NCI-H446 treated with DMSO at 0.1 percent for 48 hours (cell line): ENCODE results near the gene PEAK1.
A peak's percentile ranks its signal among the peaks of the same experiment; 100 is the strongest.

Source experiments
- DNase-seq: peaks from one replicate; lab custom pipeline; 2025; lab: John Stamatoyannopoulos, UW

PEAK1 gene, protein sequence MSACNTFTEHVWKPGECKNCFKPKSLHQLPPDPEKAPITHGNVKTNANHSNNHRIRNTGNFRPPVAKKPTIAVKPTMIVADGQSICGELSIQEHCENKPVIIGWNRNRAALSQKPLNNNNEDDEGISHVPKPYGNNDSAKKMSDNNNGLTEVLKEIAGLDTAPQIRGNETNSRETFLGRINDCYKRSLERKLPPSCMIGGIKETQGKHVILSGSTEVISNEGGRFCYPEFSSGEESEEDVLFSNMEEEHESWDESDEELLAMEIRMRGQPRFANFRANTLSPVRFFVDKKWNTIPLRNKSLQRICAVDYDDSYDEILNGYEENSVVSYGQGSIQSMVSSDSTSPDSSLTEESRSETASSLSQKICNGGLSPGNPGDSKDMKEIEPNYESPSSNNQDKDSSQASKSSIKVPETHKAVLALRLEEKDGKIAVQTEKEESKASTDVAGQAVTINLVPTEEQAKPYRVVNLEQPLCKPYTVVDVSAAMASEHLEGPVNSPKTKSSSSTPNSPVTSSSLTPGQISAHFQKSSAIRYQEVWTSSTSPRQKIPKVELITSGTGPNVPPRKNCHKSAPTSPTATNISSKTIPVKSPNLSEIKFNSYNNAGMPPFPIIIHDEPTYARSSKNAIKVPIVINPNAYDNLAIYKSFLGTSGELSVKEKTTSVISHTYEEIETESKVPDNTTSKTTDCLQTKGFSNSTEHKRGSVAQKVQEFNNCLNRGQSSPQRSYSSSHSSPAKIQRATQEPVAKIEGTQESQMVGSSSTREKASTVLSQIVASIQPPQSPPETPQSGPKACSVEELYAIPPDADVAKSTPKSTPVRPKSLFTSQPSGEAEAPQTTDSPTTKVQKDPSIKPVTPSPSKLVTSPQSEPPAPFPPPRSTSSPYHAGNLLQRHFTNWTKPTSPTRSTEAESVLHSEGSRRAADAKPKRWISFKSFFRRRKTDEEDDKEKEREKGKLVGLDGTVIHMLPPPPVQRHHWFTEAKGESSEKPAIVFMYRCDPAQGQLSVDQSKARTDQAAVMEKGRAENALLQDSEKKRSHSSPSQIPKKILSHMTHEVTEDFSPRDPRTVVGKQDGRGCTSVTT (N-terminal part only)

DNA sequence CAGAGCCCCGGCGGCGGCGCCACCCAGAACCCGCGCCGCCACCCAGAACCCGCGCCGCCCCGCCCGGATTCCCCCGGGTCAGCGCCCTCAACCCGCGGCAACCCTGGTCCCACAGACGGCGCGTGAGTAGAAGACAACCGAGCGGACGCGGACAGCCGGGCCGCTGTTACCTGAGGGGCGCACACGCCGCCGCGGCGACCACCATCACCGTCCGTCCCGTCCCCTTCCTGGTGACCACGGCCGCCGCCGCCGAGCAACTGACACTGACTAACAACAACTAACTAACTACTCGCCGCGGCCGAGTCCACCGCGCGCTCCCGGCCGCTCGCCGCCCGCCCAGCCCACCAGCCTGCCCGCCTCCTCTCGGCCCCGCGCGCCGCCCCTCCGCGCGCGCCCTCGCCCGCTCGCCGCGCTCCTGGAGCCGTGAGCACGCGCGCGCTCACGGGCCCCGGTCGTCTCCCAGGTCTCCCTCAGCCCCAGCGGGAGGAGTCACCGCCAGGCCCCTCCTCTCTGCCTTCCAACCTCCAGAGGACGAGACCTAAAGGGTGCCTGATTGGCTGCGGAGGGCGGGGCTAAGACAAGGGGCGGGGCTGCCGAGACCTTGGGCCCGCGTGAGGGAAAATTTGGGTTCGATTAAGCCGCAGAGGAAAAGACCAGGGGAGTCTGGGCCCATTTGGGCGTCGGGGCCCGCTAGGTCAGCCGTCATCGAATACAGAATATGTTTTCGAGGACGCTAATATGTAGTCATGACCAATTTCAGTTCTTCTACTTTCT, at the start of gene PEAK1:
PEAK1 (minus strand) TSS at position 269 of the 774 bp plus-strand sequence. CDS start 238,178 bp downstream, outside the sequence.
- peak; percentile 94 for DNase-seq

DNA sequence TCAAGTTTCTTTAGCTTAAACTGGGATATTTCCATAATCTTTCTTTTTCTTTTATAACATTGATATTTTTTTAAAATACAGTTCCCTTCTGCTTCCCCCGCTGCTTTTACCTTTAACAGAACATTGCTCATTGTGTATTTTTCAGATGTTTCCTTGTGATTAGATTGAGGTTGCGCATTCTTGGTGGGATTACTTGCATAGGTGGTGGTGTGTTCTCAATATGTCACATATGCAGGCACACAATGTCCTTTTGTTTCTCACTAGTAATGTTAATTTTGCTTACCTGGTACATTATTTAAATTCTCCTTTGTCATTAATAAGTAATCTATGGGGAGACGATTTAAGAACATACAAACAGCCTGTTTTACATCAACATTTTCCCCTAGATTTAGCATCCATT, 49.0 kb upstream of the PEAK1 start:
- DNase-seq, result no peak

DNA sequence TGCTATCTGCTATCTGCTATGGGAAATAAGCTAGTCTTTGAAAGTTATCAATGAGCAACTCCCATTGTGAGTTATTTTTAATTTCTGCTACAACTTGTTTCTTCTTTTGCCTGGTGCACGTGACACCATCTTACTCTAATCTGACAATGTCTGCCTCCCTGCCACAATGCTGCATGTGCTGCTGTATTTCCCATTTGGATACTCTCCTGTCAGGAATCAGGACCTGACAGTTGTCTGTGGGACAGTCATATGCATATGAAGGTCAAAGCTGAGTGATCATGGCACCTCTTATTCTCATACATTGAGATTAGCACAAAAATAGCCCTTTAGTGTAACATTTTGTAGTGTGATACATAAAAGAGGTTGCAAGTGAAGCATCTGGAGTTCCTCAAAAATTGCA, 46.6 kb upstream of the PEAK1 start:
- no peak for DNase-seq

DNA sequence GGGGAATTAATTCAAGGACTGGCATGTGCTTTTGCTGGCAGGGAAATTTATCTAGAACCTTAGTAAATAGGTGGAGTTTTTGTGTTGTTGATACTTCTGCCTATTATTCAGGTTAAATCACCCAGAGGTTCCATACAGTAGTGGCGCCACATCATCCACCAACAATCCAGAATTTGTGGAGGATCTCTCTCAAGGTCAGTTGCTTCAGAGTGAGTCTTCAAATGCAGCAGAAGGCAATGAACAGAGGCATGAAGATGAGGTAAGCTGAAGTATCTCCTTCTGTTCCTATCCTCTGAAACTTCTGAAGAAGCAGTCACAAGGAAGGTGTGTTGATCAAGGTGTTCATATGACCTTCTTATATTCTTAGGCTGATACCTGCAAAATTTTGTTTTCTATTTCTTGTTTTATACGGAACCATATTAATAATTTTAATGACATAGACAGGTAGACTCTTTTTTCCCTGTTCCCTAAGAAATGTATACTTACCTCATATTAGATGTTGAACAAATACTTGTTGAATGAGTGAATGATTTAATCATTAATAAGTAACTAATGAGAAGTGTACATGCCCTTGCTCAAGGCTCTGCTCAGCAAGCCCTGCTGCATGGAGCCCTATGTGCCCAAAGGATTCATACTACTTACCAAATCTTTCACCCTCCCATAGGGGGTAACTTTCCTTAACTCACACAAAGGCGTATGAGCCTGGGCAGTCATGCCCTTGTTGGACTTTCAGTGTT, 44.4 kb upstream of the PEAK1 start:
- DNase-seq, result no peak

DNA sequence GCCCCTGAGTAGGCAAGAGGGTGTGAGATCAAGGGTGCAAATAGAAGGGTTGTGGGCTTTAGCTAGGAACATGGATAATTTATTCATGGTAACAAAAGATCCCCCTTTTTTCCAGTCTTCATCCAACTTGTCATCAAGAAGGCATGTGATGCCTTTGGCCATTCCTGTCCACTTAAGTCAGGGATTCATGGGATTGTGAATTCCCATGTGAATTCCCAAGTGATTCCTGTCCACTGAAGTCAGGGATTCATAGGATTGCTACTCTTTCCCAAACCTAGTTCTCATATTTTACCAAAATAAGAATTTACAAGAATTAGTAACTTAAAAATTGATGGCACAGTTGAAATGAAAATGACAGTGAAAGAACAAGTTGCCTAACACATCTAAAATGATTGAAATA, 41.6 kb upstream of the PEAK1 start:
- no peak for DNase-seq

DNA sequence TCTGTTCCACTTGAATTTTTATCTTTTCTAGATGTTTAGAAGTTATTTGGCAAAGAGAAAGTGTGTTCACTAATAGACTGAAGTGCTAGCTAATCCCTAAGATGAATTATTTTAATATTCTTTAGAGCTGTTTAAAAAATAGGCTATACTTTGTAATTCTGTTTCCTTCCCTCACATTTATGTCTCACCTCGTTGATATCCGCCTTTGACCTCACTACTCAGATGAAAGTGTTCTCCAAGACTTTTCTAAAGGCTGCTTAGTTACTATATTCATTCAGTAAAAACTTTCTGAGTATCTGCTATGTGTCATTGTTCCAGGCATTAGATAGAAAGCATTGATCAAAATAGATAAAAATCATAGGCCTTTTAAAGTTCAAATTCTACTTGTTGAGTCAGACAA, 39.1 kb upstream of the PEAK1 start:
- no peak for DNase-seq

DNA sequence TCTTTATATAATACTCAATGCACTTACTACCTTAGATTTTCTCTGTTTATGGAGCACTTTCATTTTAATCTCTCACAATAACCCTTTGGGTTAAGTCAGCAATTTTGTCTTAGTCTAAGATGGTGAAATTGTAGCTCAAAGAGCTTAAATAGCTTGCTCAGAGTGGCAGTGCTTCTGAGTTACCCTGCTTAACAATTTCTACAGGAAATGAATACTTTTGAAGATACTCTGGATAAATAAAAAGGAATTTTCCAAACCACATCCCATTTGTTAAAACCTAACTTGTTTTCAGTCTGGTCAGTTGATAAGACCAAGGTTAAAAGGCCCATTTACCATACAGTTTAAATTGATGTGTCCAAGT, 38.0 kb upstream of the PEAK1 start:
- no peak for DNase-seq

DNA sequence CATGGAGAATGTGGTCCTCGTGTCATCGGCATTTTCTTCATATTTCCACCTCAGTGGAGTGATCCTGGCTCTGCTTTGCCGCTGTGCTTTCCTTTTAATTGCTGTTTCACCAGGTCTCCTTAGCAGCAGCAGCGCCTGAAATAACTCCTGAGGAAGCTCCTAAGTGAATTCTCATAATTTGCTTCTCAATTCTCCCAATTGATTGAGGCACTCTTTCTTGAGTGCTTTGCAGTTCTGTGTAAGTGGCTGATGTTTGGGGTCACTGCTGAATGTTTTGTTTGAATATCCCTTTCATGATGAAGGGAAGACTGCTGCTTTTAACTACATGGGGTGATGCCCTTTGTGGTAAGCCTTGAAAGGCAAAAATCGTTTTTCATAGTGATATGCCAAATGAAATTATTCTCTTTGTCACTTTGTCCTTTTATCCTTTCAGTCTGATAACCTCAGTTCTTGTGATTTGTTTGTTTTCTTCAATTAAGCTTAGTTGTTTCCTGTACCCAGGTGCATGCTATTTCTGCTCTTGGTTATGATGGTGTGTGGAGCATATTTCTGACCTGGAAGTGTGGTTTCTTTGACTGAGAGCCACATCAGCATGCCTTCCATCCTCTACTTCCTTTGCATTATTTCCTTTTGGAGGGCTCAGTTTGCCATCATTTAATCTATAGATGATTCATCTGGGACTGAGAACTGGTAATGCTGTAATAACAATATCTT, 37.4 kb upstream of the PEAK1 start:
- DNase-seq, result no peak

DNA sequence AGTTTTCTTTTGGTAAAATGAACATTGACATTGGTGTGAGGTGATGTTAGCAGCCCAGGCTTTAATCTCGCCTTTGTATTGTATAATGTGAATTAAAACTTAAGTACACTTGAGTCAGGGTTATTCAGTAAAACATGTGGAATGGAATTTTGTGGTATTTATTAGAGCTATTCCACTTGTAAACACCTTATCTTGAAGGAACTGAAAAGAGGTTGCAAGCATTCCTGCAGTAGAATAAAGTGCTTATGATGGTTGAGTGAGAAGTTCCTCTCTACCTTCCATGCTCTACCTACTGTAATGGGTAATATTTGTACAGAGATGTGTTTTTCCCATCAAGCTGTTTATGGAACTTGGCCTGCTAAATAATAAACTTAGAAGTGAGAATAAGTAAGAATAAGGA, 36.8 kb upstream of the PEAK1 start:
- DNase-seq, result no peak

DNA sequence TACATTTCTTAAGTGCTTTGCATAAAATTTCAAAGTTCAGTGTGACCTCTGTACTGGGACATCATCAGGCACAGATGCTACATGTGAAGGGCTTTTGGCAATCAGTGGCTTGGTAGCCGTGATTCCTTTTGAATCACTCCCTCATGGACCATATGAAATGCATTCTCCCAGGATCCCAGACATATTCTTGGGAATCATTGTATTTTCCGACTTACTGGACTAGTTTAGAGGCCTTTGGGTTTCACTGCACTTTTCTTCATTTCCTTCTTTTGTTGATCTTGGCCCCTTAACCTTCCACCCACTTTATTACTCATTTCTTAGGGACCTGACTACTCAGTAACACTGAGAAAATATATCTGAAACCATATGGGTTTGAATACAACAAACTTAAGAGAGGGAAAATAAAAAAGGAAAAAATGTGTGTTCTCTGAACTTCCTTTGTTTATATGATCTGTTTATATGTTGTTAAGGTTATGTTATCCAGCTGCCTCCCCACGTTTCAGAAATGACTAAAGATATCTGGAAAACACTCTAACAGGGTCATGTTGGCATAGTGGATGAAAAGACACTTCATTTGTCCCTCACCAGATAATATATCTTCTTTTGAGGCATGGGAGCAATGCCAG, 35.9 kb upstream of the PEAK1 start:
- DNase-seq, result no peak

DNA sequence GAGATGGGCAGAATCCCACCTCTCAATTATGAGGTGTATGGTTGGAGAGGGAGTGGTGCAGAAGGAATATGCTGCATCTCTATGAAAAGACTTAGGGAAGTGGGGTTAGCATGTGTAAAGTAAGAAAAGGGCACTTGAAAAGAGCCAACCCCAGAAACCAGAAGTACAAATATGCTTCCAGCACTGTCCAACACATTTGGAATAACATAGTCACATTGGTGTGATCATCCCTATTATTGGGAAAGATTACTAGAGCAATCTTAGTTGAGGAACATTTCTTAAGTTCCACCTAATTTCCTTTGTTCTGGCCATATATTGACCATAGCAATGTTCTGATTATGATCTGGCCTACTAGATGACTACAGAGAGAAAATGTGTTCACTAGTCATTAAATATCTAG, 35.0 kb upstream of the PEAK1 start:
- DNase-seq, result no peak

DNA sequence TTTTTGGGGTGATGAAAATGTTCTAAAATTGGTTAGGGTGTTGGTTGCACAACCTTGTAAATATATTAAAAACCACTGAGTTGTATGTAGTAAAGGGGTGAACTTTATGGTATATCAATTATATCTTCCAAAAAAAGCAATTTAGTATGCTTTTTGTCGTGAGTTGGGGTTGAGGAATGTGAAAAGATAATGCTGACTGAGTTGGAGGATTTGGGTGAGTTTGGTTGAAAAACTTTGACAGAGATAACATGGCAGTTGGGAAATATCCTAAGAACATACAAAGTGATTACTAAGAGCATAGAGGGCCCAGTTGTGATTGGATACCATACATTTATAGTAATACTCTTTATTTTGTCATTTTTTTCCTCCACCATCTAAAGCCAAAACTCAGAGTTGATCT, 34.4 kb upstream of the PEAK1 start:
- no peak for DNase-seq

DNA sequence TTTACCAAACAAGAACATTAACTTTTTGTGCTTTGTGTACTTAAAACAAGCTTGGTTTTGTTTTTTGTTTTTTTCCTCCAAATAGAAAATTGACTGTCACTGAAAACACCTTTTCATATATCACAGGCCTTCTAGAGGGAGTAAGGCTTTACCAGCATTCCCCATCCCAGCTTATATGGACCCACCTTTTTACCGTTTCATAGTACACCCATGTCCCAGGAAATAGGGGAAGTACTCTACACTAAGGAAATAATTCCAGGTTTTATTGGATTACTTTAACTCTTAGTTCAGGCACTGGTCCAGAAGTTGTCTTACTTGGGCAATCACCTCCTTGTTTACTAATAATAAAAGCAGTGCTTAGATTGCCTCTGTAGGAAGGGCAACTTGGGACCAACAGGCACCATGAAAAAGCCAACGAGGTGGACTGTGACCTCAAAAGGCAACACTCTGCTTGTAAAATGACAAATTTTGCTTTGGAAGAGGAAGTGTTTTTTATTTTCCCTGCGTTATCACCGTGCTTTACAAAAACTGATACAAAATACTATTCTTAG, 27.0 kb upstream of the PEAK1 start:
- DNase-seq, result no peak

DNA sequence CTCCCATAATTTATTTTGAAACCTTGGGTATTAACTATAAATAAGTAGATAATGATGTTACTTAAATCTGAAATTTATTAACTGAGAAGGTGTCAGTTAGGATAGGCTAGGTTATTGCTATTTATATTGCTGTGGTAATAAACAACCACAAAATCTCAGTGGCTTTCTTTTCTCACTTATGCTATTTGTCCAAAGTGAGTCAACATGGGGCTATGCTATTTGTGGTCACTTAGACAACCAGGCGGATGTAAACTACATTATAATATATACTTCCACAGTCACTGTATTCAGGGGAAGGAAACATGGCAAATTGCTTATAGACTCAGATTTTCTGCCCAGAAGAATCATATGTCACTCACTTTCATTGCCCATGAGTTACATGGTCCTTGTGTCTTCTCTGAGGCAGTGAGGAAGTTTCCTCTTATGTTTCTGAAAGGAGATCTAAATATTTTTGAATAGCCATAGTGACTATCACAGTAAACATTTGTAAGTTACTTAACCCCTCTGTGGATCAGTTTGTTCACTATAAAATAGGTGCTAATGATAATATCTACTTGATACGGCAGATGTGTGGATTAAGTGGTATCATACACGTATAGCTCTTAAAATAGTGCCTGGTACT, 20.6 kb upstream of the PEAK1 start:
- no peak for DNase-seq

DNA sequence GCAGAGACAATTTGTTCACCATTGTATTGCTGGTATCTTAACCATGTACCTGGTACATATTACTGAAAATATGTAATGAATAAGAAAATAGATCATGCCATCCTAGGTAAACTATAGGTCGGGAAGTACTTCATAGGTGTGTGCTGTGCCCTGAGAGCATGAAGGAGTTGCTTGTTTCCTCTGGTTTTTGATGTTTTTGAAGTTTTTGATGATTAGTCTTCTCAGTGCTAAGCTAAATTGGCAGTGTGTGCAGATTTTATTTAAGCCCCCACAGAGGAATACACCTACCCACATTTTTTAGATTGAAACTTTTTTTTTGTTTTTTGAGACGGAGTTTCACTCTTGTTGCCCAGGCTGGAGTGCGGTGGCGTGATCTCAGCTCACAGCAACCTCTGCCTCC, 17.4 kb upstream of the PEAK1 start:
- DNase-seq, result no peak

DNA sequence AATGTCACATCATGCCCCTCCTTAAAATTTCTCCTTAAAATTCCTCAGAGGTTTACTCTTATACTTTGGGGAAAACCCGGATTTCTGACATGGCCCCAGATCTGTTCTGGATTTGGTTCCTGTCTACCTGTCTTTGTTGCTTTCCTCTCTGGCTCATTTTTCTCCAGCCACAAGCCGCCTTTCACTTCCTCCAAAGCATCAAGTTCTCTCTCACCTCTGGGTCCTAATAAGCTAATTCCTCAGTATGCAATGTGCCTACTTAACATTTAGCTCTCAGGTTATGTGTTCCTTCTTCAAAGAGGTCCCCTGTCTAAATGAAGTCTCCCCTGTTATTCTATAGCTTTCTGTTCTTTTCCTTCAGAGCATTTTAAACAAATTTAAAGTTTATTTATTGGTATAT, 16.9 kb upstream of the PEAK1 start:
- DNase-seq, result no peak

DNA sequence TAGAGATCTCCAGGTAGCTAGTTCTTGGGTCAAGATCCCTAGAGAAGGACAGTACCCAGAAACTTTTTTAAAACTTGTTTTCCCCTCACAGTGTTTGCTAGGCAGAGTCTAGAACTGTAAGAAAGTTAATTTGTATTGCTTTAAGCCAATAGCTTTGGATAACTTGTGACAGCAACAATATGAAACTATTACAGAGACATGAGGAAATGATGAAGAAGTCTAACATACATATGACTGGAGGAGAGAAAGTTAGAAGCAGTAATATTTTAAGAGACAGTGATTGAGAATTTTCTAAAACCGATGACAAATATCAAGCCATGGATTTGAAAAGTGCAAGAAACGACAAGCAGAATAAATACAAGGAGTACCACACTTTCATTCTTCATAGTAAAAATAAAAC, 10.7 kb upstream of the PEAK1 start:
- DNase-seq, result no peak

DNA sequence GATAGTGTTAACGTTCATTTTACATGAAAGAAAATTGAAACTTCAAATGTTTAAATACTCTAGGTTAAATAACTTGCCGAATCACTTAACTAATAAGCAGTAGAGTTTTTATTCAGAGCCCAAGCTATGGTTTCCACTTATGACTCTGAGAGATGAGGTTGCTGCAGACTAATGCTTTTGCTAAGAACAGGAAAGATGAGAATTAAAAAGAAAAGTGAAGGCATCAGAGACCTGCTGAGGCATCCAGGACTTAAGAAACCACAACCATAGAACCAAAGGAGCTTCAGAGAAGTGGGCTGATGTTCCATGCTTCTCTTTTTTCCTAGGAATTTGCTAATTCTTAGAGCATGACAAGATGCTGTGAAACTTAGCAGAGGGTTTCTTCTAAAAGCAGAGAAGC, 10.3 kb upstream of the PEAK1 start:
- DNase-seq, result no peak

DNA sequence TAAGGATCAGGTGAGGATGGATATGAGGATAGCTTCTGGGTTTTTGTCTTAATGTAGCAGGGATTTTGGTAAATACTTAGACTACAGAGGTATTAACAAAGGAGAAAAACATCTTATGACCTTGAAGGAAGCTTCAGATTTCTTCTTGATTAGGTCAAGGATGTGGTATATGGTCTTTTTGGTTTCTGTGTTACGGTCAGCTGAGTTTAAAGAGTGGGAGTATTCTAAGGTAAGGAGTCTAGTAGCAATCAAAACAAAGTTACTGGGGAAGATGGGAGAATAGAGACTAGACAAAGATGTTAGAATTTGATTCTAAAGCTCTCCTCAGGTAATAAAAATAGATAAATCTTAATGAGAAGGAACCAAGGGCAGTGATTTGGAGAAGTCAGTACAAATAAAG, 7.0 kb upstream of the PEAK1 start:
- no peak for DNase-seq

DNA sequence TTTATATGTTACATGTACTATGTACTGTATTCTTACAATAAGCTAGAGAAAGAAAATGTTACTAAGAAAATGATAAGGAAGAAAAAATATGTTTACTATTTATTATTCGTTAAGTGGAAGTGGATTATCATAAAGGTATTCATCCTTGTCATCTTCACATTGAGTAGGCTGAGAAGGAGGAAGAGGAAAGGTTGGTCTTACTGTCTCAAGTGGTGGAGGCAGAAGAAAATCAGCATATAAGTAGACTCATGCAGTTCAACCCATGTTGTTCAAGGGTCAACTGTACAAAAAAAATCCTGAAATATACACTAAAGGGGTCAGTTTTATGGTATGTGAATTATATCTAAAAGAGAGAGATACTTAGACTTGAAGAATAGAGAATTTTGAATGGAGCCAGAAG, 6.5 kb upstream of the PEAK1 start:
- DNase-seq, result no peak
